Hematopoietic multipotent progenitor cell treated with erythropoietin and hydrocortisone succinate and interleukin-3 and kit ligand, for 15 days (in vitro differentiated cells): ENCODE measurements around the gene ABHD2.

ENCODE experiments used
- DNase-seq: peaks from one replicate; pipeline ENCODE4 v3.0.0-alpha.2; 2015; ENCODE audit warnings: low spot score

ABHD2 gene

DNA sequence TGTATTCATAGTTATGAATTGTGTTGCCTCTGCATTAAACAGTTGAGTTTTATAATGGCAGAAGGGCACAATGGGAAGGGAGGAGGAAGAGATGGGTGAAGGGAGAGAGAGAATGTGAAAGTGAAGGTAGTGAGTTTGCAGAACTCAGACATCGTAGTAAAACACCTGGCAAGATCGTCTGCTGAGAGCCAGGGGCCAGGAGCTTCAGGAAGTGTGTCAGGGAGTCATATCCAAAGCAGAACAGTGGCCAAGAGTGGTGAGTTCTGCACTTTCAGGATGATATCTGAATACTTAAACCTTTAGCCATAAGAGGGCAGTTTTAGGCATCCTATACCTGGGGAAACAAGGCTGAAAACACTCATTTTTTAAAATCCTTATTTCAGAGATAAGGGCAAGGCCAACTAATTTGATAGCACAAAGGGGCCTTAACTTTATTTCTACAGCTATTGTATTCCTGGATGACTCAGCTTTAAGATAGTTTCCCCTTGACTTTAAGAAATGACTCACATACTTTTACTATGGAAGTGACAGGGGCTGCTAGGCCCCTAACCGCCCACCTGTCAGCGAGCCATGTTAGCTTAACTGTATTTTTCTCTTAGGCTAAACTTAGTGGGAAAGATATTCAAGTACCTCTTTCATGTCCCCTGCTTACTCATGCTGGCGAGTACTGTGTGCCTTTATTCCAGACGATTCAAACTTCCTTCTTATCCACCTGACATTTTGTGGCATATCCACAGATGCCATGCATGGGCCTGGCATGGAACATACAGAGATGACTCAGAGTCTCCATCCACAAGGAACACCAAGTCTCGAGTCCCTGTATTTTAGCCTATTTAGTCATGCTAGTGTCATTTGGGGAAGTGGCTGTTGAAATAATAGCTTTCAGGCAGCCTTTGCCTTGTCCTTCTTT, 79.3 kb downstream of the ABHD2 start:
- no peak for DNase-seq

DNA sequence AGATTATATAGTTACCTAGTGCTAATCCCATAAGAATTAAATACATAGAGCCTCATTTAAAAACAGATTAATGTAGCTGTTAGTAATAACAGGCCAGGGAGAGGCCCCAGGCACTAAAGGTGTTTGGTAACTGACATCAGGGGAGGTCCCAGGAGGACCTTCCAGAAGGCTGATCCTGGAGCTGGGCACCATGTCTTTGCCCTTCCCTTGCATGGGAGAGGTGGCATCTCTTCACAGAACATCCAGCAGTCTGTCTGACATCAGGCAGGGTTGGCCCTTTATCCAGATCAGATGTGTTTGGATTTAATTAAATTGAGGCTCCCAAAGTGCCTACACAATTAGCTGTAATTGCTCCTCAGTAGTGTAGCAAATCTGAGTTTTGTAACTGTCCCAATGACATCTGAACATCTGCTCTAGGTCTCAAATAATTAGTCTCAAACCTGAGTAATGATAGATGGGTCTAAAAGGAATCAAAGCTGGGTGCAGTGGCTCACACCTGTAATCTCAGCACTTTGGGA, 80.1 kb downstream of the ABHD2 start:
- no peak for DNase-seq

DNA sequence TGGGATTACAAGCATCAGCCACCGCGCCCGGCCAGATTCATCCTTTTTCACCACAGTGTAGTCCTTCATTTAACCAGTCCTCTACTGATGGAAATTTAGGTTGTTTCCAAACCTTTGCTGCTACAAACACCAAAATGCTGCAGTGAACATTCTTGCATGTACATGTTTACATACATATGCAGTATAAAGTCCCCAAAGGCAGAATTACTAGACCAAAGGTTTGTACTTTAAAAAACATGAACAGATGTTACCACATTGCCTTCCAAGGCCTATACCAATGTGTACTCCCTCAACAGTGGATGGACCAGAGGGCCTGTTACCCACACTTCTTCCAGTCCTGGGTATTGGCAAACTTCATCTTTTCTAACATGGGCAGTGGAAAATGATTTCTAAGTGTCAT, 82.1 kb downstream of the ABHD2 start:
- no peak for DNase-seq

DNA sequence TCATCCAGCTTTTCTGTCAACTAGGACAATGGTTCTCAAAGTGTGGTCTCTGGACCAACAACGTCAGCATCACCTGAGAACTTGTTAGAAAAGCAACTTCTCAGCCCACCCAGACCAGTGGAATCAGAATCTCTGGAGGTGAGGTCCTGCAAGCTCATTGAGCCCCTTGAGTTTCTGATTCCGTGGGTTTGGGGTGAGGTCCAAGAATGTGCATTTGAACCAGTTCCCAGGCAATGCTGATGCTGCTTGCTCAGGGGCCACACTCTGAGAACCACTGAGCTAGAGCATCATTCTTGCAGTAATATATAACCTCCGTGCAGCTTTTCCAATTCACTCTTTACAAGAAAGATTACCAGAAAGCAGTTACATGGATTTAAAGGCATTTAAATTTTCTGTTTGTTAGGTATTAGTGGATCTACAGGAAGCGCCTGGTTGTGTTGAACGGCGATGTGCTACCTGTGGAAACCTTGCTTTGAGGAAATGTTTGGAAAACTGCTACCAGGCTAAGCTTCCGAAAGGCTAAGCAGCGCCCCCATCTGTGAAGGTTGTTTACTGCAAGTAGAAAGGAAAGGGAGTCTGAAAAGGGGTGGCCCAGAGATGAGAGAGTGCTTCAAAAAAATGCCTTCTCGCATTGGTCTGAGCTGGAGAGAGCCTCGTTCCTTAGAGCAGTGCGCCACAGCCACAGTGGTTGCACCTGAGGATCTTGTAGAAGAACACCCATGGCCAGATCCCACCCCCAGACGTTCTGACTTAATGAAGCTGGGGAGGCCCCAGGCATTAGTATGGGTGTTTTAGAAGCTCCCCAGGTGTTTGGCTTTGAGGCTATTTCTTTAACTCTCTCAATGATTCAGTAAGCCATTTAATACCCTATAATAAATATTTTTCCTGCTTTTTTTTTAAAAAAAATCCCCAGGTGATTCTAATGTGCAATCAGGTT, 83.1 kb downstream of the ABHD2 start:
- peak; percentile 52 for DNase-seq

DNA sequence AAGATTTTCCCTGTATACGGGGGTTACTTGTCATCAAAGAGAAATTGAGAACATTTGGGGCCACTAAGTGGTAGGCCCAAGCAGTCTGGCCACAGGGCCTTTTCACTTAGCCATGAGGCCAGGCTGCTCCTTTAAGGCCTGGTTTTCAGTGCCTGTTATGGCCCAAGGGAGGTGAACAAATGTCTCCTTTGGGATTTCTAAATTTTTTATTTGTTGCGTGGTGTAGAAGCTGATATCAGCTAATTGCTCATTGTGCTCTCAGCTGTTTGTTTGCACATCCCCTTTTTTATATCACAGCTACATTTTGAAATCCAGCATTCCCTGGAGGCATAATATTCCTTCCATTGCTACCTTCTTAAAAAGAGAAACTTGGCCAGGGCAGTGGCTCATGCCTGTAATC, 84.7 kb downstream of the ABHD2 start:
- no peak for DNase-seq

DNA sequence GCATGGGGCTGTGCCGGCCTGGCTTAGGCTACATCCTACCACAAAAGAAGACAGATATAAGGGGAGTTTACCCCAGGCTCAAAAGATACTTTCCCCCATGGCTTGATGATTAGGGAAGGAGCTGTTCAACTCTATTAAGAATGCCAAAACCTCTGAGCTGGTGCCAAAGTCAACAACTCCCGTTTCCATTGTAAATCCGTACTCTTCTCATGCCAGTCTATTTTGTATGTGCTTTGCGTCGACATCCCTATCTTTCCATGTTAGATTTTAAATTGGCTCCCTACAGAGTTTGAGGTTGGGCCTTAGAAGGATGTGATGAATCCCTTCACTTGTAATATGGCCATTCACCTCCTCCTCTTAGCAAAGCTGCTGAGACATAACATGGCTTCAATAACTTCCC, 86.2 kb downstream of the ABHD2 start:
- DNase-seq, result no peak

DNA sequence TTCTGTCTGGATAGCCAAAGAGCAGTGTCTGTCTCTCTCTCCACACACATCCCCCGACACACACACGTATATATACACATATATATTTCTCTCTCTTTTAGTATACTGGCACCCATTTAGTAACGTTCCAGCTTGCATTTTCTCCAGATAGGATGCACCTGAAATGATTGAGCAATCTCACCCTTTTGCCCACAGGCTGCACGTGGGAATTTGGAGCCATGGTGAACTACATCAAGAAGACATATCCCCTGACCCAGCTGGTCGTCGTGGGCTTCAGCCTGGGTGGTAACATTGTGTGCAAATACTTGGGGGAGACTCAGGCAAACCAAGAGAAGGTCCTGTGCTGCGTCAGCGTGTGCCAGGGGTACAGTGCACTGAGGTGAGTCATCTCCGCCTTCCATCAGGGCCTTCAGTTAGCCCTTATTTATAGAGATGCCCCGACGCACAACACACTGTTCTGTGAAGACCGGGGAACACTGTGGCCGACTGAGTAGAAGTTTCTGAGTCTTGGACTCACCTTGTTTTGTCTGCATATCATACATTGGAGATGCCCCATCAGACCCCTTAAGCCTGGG, 87.4 kb downstream of the ABHD2 start:
- no peak for DNase-seq

DNA sequence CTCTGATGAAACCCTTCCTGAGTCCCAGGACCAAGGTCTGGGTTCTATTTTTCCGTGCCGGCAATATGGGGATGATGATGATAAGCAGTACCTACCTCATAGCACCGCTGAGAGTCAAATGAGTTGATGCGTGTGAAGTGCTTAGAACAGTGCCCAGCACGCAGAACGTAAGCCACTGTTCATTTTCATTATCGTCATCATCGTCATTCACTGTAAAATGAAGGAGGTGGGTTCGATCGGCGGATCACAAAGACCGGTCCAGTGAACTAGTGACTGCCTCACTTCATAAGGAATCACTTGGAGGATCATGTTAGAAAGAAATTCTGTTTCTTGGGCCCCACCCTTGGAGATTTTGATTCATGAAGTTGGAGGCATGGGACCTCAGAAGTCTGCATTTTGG, 88.9 kb downstream of the ABHD2 start:
- DNase-seq, result no peak

DNA sequence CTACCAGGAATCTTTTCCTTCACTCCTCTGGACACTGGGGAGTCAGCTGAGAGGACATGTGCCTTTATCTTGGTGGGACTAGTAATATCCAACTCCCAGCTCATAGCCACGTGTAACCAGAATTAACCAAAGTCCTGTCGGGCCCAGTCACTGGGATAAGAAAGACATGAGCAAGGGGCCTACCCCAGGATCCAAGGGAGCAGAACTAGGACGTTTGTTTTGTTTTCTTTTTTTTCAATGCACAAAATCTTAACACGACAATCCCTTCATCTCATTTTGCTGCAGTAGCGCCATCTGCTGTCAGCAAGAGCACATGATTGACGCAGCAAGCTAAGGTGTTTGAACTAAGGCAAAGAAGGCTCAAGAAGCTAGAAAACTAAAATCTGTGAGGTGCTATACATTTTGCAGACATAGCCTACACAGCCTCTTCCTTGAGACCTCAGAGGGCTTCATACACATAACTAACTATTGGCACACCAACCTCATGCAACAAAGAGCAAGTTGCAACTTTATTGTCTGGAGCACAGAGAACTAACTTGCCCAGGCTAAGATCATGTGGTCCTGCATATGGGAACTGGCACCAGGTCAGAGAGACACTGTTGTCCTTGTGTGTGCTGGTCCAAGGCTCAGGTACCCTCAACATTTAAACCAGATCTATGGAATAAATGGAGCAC, 89.5 kb downstream of the ABHD2 start:
- peak; percentile 68 for DNase-seq

DNA sequence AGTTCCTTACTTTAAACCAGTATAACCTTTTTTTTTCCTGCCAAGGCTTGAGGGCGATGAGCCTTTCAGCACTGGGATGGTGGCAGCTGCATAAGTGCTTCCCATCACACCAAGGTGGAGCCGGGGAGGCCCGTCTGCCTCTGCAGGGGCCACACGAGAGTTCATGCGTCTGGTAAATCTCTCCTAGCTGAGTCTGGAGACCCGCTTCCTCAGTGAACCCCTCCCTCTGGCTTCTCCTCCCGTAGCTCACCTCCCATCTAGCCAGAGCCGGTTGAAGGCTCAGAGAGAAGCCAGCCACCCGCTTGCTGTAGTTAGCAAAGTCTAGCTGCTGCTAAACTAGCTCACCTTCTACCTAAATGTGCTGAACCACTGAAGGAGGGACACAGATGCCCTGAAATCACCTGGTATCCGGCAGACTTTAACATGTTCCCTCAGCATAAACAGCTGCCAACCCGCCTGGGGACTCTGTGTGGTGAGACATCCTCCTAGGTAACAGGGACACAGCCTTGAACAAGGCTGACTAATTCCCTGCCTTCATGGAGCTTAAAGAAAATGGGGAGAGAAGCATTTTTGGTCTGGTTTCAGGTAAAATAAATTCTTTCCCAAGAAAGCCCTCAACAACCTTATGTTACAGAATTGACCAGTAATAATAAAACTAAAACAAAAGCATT, 90.2 kb downstream of the ABHD2 start:
- DNase-seq, result no peak

DNA sequence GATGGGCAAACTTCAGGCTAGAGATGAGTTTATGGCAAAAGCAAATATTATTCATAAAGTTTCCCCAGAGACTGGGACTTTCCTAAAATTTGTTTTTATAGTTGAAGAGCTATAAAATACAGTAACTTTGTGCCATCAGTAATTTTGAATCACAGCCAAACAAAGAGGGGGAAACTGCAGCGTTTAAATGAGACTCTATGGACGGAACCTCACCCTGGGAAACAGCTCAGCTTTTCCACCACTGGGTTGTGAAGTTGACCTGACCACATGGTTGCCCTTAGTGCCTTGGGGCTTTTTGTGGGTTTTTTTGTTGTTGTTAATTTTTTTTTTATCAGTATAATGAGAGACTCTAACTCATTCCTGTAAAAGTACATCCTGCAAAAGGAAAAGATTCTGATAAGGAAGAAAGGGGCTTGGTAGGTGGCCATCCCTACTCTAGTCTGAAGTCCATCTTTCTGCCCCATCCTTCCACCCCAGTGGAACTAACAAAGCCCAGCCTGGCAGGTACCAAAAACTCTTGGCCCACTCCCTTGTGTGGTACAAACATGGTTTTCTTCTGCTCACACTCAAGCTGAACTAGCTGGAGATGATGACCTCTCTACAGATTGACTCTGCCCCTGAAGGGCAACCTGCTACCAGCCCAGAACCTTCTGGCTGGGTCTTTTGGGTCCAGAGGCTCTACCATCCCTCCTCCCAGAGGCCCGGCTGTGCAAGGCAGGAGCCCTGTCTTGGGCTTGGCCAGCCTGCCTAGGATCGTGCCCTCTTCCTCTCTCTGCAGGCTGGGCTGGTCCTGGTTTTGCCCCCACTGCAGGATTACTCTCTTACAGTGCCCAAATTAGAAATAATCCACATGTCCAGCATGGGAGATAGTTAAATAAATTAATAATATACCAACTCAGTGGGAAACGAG, 92.0 kb downstream of the ABHD2 start:
- DNase-seq, result no peak

DNA sequence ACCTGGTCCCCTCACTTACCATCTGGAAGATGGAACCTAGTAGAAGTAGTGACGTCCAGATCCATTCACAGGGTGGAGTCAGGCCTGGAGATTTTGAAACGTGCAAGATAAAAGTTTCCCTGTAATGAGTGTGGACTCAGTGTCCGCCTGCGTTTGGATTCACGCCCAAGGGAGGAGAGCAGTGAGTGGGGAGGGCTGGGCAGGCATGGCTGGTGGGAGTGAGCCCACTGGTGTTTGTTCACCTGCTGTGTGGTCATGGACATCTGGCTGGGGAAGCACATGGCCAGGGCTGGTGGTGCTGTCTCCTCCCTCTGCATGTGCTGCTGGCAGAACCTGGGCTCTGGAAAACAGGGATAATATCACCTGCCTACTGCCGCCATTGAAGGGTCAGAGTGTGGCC, 96.1 kb downstream of the ABHD2 start:
- DNase-seq, result no peak

DNA sequence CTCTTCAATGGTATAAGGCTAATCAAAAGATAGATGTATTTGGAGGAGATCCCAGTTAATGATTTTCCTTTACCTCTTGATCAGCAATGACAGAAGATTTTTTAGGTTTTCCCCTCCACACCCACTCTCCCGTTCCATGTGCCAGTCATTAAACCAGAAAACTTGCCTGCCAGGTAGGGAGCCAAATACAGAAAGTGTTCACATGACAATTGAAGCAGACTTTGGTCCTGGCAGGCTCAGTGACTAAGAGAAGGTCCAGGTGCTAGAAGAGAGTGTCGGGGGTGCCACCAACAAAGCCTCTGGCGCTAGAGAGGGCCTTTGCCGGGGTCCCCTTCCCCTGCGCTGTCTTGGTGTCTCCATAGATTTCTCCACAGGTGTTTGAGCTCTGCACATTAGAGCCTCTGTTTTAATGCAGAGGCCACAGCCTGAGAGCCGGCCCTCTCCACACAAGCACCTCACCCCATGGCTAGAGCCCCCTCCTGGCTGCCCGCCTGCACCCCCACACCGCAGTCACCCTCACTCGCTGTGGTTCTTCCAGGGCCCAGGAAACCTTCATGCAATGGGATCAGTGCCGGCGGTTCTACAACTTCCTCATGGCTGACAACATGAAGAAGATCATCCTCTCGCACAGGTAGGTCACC, 96.8 kb downstream of the ABHD2 start:
- DNase-seq, result no peak

DNA sequence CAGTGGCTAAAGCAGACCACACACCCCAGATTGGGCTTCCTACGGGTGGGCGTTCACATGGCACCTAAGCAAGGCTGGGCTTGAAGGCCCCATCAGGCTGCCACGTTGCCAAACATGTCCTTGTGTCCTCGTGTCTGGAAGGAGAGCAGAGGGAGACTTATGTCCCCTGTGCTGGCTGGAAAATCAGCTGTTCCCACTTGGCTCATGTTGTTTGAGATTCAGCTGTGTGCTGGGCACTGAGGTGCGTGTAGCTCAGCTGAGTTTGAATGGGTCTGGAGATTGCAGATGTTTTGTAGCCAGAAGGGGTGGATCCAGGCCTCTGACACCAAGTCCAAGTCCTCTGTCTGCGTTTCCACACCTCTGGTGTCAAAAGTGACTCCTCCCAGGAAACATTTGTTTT, 98.5 kb downstream of the ABHD2 start:
- no peak for DNase-seq

DNA sequence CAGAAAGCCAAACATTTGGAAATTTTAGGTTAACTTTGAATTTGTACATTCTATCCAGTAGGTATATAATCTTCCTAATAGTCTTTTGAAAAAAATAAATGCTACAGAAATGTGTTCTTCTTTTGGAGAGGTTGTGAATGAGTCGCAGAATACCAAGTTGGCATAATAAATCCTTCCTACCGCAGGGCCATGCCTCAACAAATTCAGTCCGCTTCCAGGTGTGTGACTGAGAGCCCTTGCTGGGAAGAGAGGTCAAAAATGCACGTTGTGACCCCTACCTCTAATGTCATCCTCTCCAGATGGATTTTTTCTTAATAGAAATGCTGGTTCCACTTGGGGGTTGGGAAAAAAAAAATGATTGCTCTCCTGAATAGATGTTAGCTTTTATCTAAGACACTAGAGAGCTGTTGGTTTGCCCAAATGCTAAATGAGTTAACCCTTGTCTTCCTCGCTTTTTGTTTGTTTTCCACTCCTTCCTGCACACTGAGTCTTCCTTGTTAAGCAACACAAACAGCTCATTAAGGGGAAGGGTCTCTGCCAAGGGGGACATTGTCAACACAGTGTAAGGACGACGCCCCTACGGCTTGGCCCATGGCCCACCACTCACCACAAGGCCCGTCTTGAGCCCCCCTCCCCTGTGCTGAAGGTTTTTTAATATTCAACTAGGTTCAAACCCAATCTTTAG, 99.2 kb downstream of the ABHD2 start:
- no peak for DNase-seq

DNA sequence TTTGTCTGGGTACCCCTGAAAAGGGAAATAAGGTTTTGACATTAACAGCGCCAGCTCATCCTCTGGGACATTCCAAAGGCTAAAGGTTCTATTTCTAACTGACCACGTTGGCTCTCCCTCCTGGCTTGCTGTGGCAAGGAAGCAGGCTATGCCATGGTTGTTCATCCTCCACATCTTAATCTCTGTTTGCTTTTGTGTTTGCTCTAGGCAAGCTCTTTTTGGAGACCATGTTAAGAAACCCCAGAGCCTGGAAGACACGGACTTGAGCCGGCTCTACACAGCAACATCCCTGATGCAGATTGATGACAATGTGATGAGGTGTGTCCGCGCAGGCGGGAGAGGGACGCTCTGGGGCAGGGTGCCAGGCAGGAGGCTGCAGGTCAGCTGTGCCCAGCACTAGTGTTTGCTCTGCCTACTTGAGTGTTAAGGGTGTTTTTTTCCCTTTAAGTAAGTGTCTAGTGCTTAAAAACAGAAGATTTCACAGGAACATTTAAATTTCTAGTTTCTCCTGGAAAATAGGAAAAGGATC, 99.8 kb downstream of the ABHD2 start:
- no peak for DNase-seq

DNA sequence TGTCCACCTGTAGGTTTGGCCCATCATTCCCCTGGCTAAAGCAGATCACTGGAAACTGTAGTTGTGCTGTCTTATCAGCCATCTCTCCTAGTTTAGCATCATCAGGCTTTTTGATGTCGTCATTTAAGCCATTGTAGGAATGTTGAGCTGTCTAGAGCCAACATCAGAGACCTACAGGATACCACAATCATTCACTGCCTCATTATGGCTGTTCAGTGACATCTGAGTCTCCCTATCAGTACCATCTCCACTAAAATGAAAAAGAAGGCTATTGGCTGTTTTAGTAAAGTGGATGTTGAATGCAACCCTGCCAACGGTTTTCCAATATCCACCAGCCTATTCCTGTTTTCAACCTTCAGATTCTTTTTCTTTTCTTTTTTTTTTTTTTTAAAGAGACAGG, 103.9 kb downstream of the ABHD2 start:
- DNase-seq, result no peak

DNA sequence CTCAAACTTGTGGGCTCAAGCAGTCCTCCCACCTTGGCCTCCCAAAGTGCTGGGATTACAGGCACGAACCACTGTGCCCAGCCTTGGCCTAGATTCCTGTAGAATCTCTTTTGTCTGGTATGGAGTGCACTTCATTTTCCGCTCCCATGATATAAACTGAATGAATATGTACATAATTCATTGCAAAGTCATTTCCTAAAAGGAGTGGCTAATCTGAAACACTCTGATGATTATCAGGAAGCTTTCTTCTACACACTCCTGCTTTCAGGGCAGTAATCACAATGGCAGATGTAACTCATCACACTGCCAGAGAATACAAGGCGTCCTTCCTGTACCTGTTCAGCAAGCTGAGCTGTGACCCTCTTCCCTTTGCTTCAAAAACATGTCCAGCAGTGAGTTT, 104.5 kb downstream of the ABHD2 start:
- DNase-seq, result no peak

DNA sequence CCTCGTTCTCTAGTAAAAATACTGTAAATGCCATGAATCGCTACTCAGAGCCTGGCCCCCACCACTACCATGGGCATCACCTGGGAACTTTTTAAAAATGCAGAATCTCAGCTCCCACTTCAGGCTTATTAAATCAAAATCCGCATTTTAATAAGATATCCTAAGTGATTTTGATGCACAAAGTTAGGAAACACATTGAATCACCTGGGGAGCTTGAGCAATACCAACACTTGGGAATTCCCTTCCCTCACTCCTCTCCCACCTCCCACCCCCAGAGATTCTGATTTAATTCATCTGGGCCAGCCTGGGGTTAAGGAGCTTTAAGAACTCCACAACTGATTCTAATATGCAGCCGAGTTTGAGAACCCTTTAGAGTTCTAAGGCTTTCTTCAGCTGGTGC, 106.4 kb downstream of the ABHD2 start:
- no peak for DNase-seq
